Hepatocyte (in vitro differentiated cells): ENCODE results near the gene GSAP. TPM values are rescaled to one million over a fixed set of nuclear protein-coding genes. Genes with fewer than 3 reads are reported as not detected.
"Not testable (repeated sequence)": the region's sequence is repeated elsewhere in the genome, so short reads cannot be mapped to it uniquely, and the experiment has no call there.

Experiments used
- DNase-seq: peaks from one replicate; pipeline ENCODE4 v3.0.0-alpha.2; 2016; ENCODE audit warnings: low spot score
- H2AFZ ChIP-seq: fragments of 200-600 bp; sonication (generic); 2 replicates; pipeline ENCODE4 v1.6.0; 2016; ENCODE audit warnings: antibody characterized with exemption, mild to moderate bottlenecking
- H3K27ac ChIP-seq: fragments of 200-600 bp; sonication (generic); 2 replicates; pipeline ENCODE4 v1.5.1; 2016; ENCODE audit warnings: mild to moderate bottlenecking
- H3K27me3 ChIP-seq: fragments of 200-600 bp; sonication (generic); 2 replicates; pipeline ENCODE4 v1.6.1; 2016
- H3K36me3 ChIP-seq: fragments of 200-600 bp; sonication (generic); replicated peaks from 2 replicates; pipeline ENCODE4 v1.5.1; 2016; ENCODE audit warnings: low read depth; ENCODE audit not compliant: insufficient read depth
- H3K4me1 ChIP-seq: fragments of 200-600 bp; sonication (generic); 2 replicates; pipeline ENCODE4 v1.5.1; 2016; ENCODE audit warnings: mild to moderate bottlenecking, moderate library complexity; ENCODE audit not compliant: insufficient read depth
- H3K4me2 ChIP-seq: fragments of 200-600 bp; sonication (generic); 2 replicates; pipeline ENCODE4 v1.6.0; 2016
- H3K4me3 ChIP-seq: fragments of 200-600 bp; sonication (generic); 2 replicates; pipeline ENCODE4 v1.5.1; 2016; ENCODE audit warnings: mild to moderate bottlenecking
- H3K79me2 ChIP-seq: fragments of 200-600 bp; sonication (generic); 2 replicates; pipeline ENCODE4 v1.6.0; 2017; ENCODE audit warnings: mild to moderate bottlenecking
- H3K9me2 ChIP-seq: fragments of 200-600 bp; sonication (generic); replicated peaks from 2 replicates; pipeline ENCODE4 v1.6.0; 2017; ENCODE audit warnings: mild to moderate bottlenecking; ENCODE audit not compliant: insufficient read depth
- H3K9me3 ChIP-seq: fragments of 200-600 bp; sonication (generic); 2 replicates; pipeline ENCODE4 v1.5.1; 2016; ENCODE audit warnings: low read depth, mild to moderate bottlenecking
- H4K20me1 ChIP-seq: fragments of 200-600 bp; sonication (generic); 2 replicates; pipeline ENCODE4 v1.6.0; 2016; ENCODE audit warnings: mild to moderate bottlenecking; ENCODE audit not compliant: insufficient read depth, poor library complexity, severe bottlenecking
- EZH2 ChIP-seq: fragments of 200-600 bp; sonication (generic); IDR thresholded peaks from 2 replicates; pipeline ENCODE4 v1.6.1; 2016; ENCODE audit warnings: antibody characterized with exemption, mild to moderate bottlenecking, borderline replicate concordance
- EZH2phosphoT487 ChIP-seq: fragments of 200-600 bp; sonication (generic); IDR thresholded peaks from one replicate; pipeline ENCODE4 v1.6.1; 2018; ENCODE audit warnings: antibody characterized with exemption, mild to moderate bottlenecking, low read depth, moderate library complexity; ENCODE audit not compliant: unreplicated experiment, severe bottlenecking
- WGBS: methylation state at CpG from one replicate; pipeline ENCODE4 v1.1.6; 2016; ENCODE audit warnings: low lambda C conversion rate; ENCODE audit errors: missing lambda C conversion rate; 5-methylcytosine and 5-hydroxymethylcytosine counted together
- polyA plus RNA-seq: library from polyadenylated mRNA; unstranded; fragments of >200 nt; fragmentation: Nextera tagmentation; extraction: Ambion mirVana; gene quantifications from 2 replicates; pipeline ENCODE4 v1.2.1, GENCODE V29; 2016
- total RNA-seq: library from RNA; depleted of rRNA; stranded (reverse); fragments of >200 nt; gene quantifications from 2 replicates; pipeline ENCODE4 v1.2.3, GENCODE V29; 2014
- TF ChIP-seq, protein P1 (sequence below): fragments of 200-600 bp; sonication (generic); IDR thresholded peaks from 2 replicates; pipeline ENCODE4 v1.5.1; 2016; ENCODE audit warnings: antibody characterized with exemption, mild to moderate bottlenecking; ENCODE audit not compliant: poor library complexity

GSAP gene
- total and polyA plus RNA-seq, 2 experiments from 2014 or later: 9.9 to 11.1 TPM

GRCh38 chr7:77281780-77282478, 134.2 kb downstream of the GSAP start:
- no peak overlapping the region for H3K4me2 ChIP-seq
- no peaks in the 10 kb centered on the region for H3K9me3 ChIP-seq
- WGBS: 87% methylated on average over 3 of the region's 3 CpGs
- DNase-seq: no peak
- H3K36me3 ChIP-seq: no peaks in the 10 kb centered on the region
- no peaks in the 10 kb centered on the region for H3K27me3 ChIP-seq
- H4K20me1 ChIP-seq: no peaks in the 10 kb centered on the region
- TF ChIP-seq, protein P1, sequence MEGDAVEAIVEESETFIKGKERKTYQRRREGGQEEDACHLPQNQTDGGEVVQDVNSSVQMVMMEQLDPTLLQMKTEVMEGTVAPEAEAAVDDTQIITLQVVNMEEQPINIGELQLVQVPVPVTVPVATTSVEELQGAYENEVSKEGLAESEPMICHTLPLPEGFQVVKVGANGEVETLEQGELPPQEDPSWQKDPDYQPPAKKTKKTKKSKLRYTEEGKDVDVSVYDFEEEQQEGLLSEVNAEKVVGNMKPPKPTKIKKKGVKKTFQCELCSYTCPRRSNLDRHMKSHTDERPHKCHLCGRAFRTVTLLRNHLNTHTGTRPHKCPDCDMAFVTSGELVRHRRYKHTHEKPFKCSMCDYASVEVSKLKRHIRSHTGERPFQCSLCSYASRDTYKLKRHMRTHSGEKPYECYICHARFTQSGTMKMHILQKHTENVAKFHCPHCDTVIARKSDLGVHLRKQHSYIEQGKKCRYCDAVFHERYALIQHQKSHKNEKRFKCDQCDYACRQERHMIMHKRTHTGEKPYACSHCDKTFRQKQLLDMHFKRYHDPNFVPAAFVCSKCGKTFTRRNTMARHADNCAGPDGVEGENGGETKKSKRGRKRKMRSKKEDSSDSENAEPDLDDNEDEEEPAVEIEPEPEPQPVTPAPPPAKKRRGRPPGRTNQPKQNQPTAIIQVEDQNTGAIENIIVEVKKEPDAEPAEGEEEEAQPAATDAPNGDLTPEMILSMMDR: no peak
- TF ChIP-seq EZH2 (no peak), EZH2phosphoT487 (no peak)
- H3K4me1 ChIP-seq: no peaks in the 10 kb centered on the region
- H3K4me3 ChIP-seq: no peak overlapping the region
- H3K79me2 ChIP-seq: no peaks in the 10 kb centered on the region
- H3K9me2 ChIP-seq: no peaks in the 10 kb centered on the region
- no peak overlapping the region for H3K27ac ChIP-seq
- H2AFZ ChIP-seq: no peak overlapping the region

DNA sequence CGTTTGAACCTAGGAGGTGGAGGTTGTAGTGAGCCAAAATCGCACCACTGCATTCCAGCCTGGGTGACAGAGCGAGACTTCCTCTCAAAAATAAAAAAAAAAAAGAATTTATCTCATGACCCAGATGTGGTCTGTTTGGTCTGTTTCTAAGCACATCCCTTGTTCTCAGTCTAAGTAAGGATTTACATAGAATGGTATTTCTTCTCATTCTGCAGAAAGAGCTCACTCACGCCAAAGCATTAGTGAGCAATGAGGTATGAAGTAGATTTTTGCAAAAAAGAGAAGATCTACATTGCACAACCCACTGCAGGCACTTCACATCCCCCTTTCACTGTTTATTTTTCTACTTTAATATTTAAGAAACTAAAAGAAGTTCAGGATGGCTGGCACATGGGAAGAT, 140.0 kb downstream of the GSAP start:
- TF ChIP-seq, protein P1: no peak
- no peak for TF ChIP-seq EZH2
- TF ChIP-seq EZH2phosphoT487: no peak

DNA sequence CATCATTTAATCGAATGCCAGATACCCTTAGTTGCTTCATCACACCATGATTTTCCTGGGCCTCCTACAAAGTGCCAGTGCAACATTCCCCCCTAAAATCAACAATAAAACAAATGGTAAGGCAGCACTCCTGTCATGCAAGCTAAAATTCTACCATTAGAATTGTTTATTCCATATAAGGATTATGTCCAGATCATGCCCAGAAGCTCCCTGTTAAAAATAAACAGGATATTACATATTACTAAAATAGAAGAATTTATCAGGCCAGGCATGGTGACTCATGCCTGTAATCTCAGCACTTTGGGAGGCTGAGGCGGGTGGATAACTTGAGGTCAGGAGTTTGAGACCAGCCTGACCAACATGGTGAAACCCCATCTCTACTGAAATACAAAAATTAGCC, 140.5 kb downstream of the GSAP start:
- not testable (repeated sequence) for H4K20me1 ChIP-seq, DNase-seq, H3K9me3 ChIP-seq, H3K4me3 ChIP-seq, H3K9me2 ChIP-seq, H2AFZ ChIP-seq, H3K79me2 ChIP-seq, H3K27ac ChIP-seq, H3K4me2 ChIP-seq, H3K27me3 ChIP-seq, H3K4me1 ChIP-seq, H3K36me3 ChIP-seq
- 88% methylated on average over 2 of the region's 2 CpGs for WGBS

More for the DNA sequence above, 140.0 kb downstream of the GSAP start:
- H3K9me2 ChIP-seq: no peaks in the 10 kb centered on the region
- no peaks in the 10 kb centered on the region for H3K4me1 ChIP-seq
- H3K4me2 ChIP-seq: no peak overlapping the region
- H2AFZ ChIP-seq: no peak overlapping the region
- H4K20me1 ChIP-seq: no peaks in the 10 kb centered on the region
- 73% methylated on average over 4 of the region's 4 CpGs for WGBS
- H3K27me3 ChIP-seq: no peaks in the 10 kb centered on the region
- H3K36me3 ChIP-seq: no peaks in the 10 kb centered on the region
- no peak for DNase-seq
- H3K4me3 ChIP-seq: no peak overlapping the region
- H3K27ac ChIP-seq: no peak overlapping the region
- no peaks in the 10 kb centered on the region for H3K9me3 ChIP-seq
- H3K79me2 ChIP-seq: no peaks in the 10 kb centered on the region

DNA sequence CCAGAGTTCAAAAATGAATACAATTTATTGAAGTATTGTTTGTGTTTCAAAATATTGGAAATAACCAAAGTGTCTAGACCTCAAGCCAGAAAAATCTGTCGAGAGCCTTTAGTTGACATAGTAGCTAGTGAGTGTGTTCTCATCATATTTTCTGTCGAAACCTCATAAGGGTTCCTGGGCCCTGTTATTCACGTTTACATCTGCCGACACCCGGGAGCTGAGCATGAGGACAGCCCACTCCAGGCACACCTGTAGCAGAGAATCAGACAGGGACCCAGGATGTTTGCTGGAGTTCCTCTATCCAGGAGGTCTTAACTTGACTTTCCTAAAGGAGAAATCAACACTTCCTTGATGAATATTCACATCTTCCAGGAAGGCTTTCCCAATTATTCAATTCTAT, 144.4 kb downstream of the GSAP start:
- Histone ChIP-seq H3K4me2 (no peak overlapping the region), H3K4me1 (no peaks in the 10 kb centered on the region), H3K9me2 (no peaks in the 10 kb centered on the region), H3K4me3 (no peak overlapping the region), H3K9me3 (no peaks in the 10 kb centered on the region), H2AFZ (no peak overlapping the region), H3K79me2 (no peaks in the 10 kb centered on the region), H3K27ac (no peak overlapping the region), H4K20me1 (no peaks in the 10 kb centered on the region), H3K36me3 (no peaks in the 10 kb centered on the region), H3K27me3 (no peaks in the 10 kb centered on the region)
- no peak for DNase-seq
- WGBS: 89% methylated on average over 5 of the region's 5 CpGs
- TF ChIP-seq, protein P1: no peak
- TF ChIP-seq EZH2phosphoT487: no peak
- TF ChIP-seq EZH2: no peak
